ENCODE data around the gene ARHGAP10. TPM values are rescaled to one million over a fixed set of nuclear protein-coding genes. Genes with fewer than 3 reads are reported as not detected.

ARHGAP10 gene
- total RNA-seq, 2 experiments from 2014 or later = 6.3 to 7.1 TPM

DNA sequence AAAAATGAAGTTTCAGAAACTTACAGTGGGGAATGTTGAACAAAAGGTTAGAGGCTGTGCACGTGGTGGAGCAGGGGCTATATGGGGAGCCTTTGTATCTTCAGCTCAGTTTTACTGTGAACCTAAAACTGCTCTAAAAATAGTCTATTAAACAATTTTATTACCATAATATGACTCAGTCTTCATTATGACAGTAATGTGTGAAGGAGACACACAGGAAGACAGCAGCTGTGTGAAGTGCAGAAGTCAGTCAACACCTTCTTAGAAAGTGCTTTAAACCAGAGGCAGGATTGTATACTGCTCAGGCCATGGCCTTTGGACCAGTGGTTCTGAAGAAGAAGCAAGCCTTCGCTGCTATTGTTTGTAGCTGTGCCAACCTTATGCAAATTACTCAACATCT lies 89.7 kb downstream of the ARHGAP10 start:
- ChIA-PET POLR2A (interaction anchor here (0.6 kb wide), 1 partner anchor 962 kb away, joined by 3 read pairs; no protein-coding TSS in a partner anchor), CTCF (interaction anchor here (1.0 to 1.4 kb wide), 2 partner anchors 10 to 45 kb away, joined by 3 to 6 read pairs; no protein-coding TSS in a partner anchor)
- Mint-ChIP-seq H3K4me1 (ENCODE audit: low read depth) (no peaks in the 10 kb centered on the region), H3K27ac (no peak overlapping the region), H3K27me3 (ENCODE audit: low read depth) (no peaks in the 10 kb centered on the region), H3K36me3 (ENCODE audit: low read depth) (no peaks in the 10 kb centered on the region), H3K9me3 (ENCODE audit: insufficient read depth) (no peaks in the 10 kb centered on the region), H3K4me3 (no peak overlapping the region)
- no peak for ATAC-seq
- no peak for DNase-seq

DNA sequence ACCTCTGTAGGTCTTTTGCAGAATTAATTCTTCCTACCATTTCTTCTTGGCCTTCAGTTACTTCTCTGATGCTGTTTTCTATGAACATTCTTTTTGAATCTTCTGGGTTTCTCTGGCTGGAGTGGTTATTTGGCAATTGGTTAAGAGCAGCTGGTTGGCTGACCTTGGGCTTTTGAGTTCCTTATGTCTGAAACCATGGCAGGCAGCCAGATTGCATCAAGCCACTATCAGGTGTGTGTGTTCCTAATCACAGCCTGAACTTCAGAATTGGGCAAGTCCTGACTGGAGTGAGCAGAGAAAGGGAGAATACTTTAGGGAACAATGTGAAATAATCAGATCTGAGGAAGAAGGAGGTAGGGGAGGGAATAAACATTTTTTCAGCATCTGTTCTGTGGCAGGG lies 90.2 kb downstream of the ARHGAP10 start:
- ChIA-PET POLR2A (no interaction called here), CTCF (interaction anchor here (1.4 to 2.5 kb wide), 2 partner anchors 11 to 45 kb away, joined by 6 to 12 read pairs; no protein-coding TSS in a partner anchor)
- Mint-ChIP-seq H3K27me3 (ENCODE audit: low read depth) (no peaks in the 10 kb centered on the region), H3K36me3 (ENCODE audit: low read depth) (no peaks in the 10 kb centered on the region), H3K4me3 (no peak overlapping the region), H3K9me3 (ENCODE audit: insufficient read depth) (no peaks in the 10 kb centered on the region), H3K27ac (no peak overlapping the region), H3K4me1 (ENCODE audit: low read depth) (no peaks in the 10 kb centered on the region)
- DNase-seq = no peak
- ATAC-seq = no peak

DNA sequence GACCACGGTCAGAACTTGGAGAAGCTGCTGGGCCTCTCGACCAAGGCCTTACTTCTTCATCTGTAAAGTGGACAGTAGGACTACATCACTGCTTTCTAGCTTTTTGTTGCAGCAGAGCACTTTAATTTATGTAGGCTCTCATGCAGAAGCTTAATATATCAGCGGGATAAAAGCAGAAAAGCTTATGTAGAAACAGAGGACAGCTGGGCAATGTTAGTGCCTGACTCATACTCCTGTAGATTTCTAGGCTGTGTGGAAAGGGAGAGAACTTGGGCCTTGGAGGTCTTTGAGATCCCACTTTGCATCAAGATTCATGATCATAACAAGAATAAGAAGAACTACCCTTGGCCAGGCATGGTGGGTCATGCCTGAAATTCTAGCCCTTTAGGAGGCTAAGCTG lies 91.2 kb downstream of the ARHGAP10 start:
- POLR2A ChIA-PET = no interaction called here

DNA sequence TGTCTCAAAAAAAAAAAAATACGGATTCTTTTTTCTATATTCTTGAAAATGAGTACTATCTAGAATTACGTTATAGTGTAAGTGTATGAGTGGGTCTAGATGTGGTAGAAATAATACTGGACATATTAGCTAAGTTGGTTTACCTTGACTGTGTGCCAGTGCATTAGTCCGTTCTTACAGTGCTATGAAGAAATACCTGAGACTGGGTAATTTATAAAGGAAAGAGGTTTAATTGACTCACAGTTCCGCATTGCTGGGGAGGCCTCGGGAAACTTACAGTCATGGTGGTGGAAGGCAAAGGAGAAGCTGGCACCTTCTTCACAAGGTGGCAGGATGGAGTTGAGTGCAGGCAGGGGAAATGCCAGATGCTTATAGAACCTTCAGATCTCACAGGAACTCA lies 92.4 kb downstream of the ARHGAP10 start:
- CTCF ChIA-PET = interaction anchor here (0.7 to 2.5 kb wide), 3 partner anchors 32 to 306 kb away, joined by 3 to 12 read pairs (median 3); no protein-coding TSS in a partner anchor
- H3K36me3 Mint-ChIP-seq (ENCODE audit: low read depth) = no peaks in the 10 kb centered on the region
- H3K9me3 Mint-ChIP-seq (ENCODE audit: insufficient read depth) = no peaks in the 10 kb centered on the region
- H3K4me1 Mint-ChIP-seq (ENCODE audit: low read depth) = no peaks in the 10 kb centered on the region
- no peaks in the 10 kb centered on the region for H3K27me3 Mint-ChIP-seq (ENCODE audit: low read depth)
- no peak overlapping the region for H3K27ac Mint-ChIP-seq
- H3K4me3 Mint-ChIP-seq = no peak overlapping the region
- POLR2A ChIA-PET = no interaction called here
- no peak for ATAC-seq
- no peak for DNase-seq

More for the DNA sequence above, 91.2 kb downstream of the ARHGAP10 start:
- DNase-seq (no peak), ATAC-seq (no peak)
- no peak overlapping the region for H3K27ac Mint-ChIP-seq
- no peaks in the 10 kb centered on the region for H3K9me3 Mint-ChIP-seq (ENCODE audit: insufficient read depth)
- no peaks in the 10 kb centered on the region for H3K4me1 Mint-ChIP-seq (ENCODE audit: low read depth)
- no peaks in the 10 kb centered on the region for H3K36me3 Mint-ChIP-seq (ENCODE audit: low read depth)
- H3K4me3 Mint-ChIP-seq = no peak overlapping the region
- CTCF ChIA-PET = interaction anchor here (2.5 kb wide), 1 partner anchor 44 kb away, joined by 12 read pairs; no protein-coding TSS in a partner anchor
- H3K27me3 Mint-ChIP-seq (ENCODE audit: low read depth) = no peaks in the 10 kb centered on the region

DNA sequence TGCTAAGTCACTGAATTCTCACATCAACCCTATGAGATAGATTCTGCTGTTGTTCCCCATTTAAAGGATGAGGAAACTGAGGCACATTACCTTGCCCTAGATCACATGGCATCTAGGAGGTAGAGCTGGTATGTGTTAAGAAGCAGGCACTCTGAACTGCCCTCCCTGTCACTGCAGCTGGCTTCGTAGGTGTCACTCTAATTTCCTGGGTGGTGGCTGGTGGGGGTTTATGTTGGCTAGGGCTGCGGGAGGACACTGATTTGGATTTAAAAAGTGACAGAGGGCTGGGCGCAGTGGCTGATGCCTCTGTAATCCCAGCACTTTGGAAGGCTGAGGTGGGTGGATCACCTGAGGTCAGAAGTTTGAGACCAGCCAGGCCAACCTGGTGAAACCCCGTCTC lies 93.0 kb downstream of the ARHGAP10 start:
- POLR2A ChIA-PET = interaction anchor here (0.6 kb wide), 2 partner anchors 13 to 83 kb away, joined by 3 to 4 read pairs; no protein-coding TSS in a partner anchor
- CTCF ChIA-PET = interaction anchor here (0.7 to 1.2 kb wide), 2 partner anchors 33 to 307 kb away, joined by 3 read pairs; no protein-coding TSS in a partner anchor
- no peak overlapping the region for H3K4me3 Mint-ChIP-seq
- no peaks in the 10 kb centered on the region for H3K27me3 Mint-ChIP-seq (ENCODE audit: low read depth)
- no peak overlapping the region for H3K27ac Mint-ChIP-seq
- no peaks in the 10 kb centered on the region for H3K9me3 Mint-ChIP-seq (ENCODE audit: insufficient read depth)
- DNase-seq = no peak
- H3K4me1 Mint-ChIP-seq (ENCODE audit: low read depth) = no peaks in the 10 kb centered on the region
- H3K36me3 Mint-ChIP-seq (ENCODE audit: low read depth) = no peaks in the 10 kb centered on the region
- ATAC-seq = no peak

DNA sequence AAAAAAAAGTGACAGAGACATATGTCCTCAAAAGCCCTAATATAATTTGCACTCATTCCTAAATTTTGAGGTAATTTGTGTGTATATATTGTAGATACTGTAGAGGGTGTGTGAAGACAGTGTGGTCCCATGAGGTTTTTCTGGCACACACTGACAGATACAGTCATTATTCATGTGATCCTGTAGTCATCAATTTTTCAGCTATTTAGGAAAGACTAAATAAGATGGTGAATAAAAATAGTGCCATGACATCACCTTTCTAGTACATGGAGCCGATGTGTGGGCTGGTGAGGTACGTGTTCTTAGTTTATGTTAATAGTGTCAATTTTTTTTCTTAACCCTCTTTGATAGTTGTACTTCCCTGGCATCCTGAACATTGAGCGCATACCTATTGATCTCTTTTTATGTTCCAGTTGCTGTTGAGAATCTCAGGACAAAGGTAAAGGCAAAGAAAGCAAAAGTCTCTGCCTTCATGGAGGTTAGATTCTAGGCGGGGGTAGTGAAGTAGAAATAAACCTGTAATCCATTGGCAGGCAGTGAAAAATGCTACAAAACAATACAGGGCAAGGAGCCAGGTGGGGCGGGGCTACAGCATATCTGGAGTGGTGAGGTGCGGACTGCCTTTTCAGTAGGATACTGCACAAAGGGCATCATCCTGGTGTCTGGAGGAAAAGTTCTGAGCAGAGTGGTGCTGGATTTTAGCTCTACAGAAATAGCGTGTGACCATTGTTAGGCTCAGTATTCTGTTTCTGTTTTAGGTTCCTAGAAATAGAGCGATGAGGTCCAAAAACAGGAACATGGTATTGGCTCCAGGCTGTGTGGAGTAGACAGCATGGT lies 93.8 kb downstream of the ARHGAP10 start:
- Mint-ChIP-seq H3K4me3 (no peak overlapping the region), H3K4me1 (ENCODE audit: low read depth) (no peaks in the 10 kb centered on the region), H3K36me3 (ENCODE audit: low read depth) (no peaks in the 10 kb centered on the region), H3K9me3 (ENCODE audit: insufficient read depth) (no peaks in the 10 kb centered on the region), H3K27me3 (ENCODE audit: low read depth) (no peaks in the 10 kb centered on the region), H3K27ac (peak overlapping the region; percentile 43)
- ChIA-PET CTCF (no interaction called here), POLR2A (interaction anchor here (0.6 kb wide), 2 partner anchors 12 to 83 kb away, joined by 3 to 4 read pairs; no protein-coding TSS in a partner anchor)
- ATAC-seq (no peak), DNase-seq (no peak)

DNA sequence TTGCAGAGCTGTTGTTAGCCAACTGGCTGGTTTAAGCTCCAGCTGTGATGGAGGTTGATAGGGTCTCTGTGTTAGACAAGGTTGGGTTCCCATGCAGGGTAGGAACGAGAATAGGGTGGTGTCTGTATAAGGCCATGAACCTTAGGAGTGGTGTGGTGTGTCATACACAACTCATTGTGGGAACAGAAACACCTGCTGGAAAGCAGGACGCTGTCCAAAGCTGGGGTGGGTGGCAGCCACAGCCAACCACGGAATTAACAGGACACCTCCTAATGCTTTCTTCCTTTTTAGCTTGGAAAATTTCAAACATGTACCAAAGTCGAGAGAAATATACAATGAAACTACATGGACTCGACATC lies 94.4 kb downstream of the ARHGAP10 start:
- no peak overlapping the region for H3K27ac Mint-ChIP-seq
- H3K27me3 Mint-ChIP-seq (ENCODE audit: low read depth) = no peaks in the 10 kb centered on the region
- ChIA-PET CTCF (no interaction called here), POLR2A (no interaction called here)
- H3K4me1 Mint-ChIP-seq (ENCODE audit: low read depth) = no peaks in the 10 kb centered on the region
- H3K36me3 Mint-ChIP-seq (ENCODE audit: low read depth) = no peaks in the 10 kb centered on the region
- DNase-seq = no peak
- no peak overlapping the region for H3K4me3 Mint-ChIP-seq
- no peak for ATAC-seq
- no peaks in the 10 kb centered on the region for H3K9me3 Mint-ChIP-seq (ENCODE audit: insufficient read depth)

DNA sequence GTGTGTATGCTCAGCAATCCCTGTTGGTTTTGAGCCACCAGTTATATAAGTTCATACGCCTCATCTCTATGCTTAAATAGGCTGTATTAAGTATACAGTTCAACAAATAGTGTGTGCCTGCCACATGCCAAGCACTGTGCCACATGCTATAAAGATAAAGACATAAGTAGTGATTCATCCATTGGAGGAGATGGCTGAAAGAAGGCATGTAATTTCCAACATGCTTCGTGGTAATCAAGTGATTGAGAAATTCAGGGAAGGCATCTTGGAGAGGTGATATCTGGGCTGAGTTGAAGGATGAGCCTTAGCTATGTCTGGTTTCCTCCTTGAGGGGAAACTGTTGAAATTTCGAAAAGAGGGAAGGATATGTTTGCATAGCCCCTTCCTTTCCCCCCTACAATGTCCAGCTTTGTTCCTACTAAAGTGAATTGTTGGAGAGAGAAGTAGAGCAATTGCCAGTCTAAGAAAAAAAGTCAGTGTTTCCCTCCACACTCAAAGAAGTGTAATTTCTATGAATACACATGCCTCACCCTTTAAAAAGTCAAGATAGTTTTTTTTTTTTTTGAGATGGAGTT lies 96.5 kb downstream of the ARHGAP10 start:
- H3K27me3 Mint-ChIP-seq (ENCODE audit: low read depth) = no peaks in the 10 kb centered on the region
- no peaks in the 10 kb centered on the region for H3K9me3 Mint-ChIP-seq (ENCODE audit: insufficient read depth)
- POLR2A ChIA-PET = no interaction called here
- no peaks in the 10 kb centered on the region for H3K4me1 Mint-ChIP-seq (ENCODE audit: low read depth)
- no peak for ATAC-seq
- H3K36me3 Mint-ChIP-seq (ENCODE audit: low read depth) = no peaks in the 10 kb centered on the region
- no peak overlapping the region for H3K27ac Mint-ChIP-seq
- CTCF ChIA-PET = interaction anchor here (0.6 to 1.2 kb wide), 3 partner anchors 19 to 731 kb away, joined by 3 to 4 read pairs (median 3); no protein-coding TSS in a partner anchor
- DNase-seq = no peak
- H3K4me3 Mint-ChIP-seq = no peak overlapping the region

DNA sequence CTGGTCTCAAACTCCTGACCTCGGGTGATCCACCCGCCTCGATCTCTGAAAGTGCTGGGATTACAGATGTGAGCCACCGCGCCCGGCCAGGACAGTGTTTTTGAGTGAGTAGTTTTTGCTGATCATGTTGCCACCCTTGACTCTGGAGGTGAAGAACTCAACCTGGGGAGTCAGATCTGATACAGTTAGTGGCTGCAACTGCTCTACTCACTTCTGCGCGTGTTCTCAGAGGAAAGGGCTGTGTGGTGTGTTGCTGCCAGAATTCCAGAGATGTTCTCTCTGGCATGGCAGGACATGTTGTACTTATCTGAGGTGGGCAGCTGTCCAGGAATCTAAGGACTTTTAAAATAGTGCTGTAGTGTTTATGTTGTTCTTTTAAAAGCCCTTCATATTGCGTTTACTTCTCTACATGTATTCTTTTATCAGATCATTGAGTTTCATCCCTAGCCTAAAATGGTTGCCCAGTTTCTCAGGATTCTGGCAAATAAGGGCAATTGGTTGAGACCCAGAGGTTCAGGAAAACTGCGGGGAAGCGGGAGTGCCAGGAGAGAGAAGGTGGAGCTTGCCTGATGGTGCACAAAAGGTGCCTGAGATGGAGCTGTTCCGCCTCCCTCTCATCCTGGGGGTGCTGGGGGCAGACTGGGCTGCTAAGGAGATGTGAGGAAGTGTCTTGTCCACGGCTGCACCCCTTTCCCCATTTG lies 97.7 kb downstream of the ARHGAP10 start:
- Mint-ChIP-seq H3K4me1 (ENCODE audit: low read depth) (no peaks in the 10 kb centered on the region), H3K27ac (no peak overlapping the region), H3K27me3 (ENCODE audit: low read depth) (no peaks in the 10 kb centered on the region), H3K36me3 (ENCODE audit: low read depth) (no peaks in the 10 kb centered on the region), H3K4me3 (no peak overlapping the region), H3K9me3 (ENCODE audit: insufficient read depth) (no peaks in the 10 kb centered on the region)
- ATAC-seq (no peak), DNase-seq (no peak)
- ChIA-PET CTCF (no interaction called here), POLR2A (no interaction called here)

DNA sequence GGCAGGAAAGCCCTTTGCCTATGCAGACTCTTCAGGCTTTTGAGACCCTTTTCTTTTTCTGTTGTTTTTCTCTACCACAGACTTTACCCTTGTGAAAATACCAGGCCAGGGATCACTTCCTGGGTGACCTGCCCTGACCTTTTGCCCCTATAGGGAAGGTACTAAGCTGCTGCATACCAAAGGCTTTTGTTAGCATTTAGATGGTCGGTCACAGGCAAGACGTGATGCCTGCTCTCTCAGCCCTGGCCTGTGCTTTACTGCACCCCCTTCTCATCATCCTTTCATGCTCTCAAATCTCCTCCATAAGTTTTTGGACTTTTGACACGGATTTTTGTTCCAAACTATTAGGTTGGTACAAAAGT lies 98.2 kb downstream of the ARHGAP10 start:
- no peaks in the 10 kb centered on the region for H3K36me3 Mint-ChIP-seq (ENCODE audit: low read depth)
- no peaks in the 10 kb centered on the region for H3K9me3 Mint-ChIP-seq (ENCODE audit: insufficient read depth)
- ATAC-seq (no peak), DNase-seq (no peak)
- H3K4me3 Mint-ChIP-seq = no peak overlapping the region
- H3K27me3 Mint-ChIP-seq (ENCODE audit: low read depth) = no peaks in the 10 kb centered on the region
- H3K4me1 Mint-ChIP-seq (ENCODE audit: low read depth) = no peaks in the 10 kb centered on the region
- H3K27ac Mint-ChIP-seq = no peak overlapping the region
- CTCF ChIA-PET = no interaction called here
- POLR2A ChIA-PET = no interaction called here

DNA sequence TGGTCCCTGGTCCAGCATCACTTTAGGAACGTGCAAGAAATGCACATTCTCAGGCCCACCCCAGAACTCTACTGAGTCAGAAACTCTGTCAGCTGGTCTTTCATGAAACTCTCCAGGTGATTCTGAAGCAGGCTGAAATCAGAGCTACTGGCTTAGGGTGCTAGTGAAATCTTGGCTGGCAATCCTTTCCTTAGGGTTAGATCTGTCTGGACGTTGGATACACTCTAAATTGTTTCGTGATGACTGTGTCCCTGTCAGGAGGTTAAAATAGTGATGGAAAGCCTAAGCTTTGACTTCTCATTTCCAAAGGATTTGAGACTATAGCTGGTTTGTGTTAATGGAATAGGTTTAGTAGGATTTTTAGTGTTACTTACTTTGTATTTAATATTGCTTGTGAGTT lies 99.1 kb downstream of the ARHGAP10 start:
- Mint-ChIP-seq H3K27ac (no peak overlapping the region), H3K36me3 (ENCODE audit: low read depth) (no peaks in the 10 kb centered on the region), H3K9me3 (ENCODE audit: insufficient read depth) (no peaks in the 10 kb centered on the region), H3K4me1 (ENCODE audit: low read depth) (no peaks in the 10 kb centered on the region), H3K27me3 (ENCODE audit: low read depth) (no peaks in the 10 kb centered on the region), H3K4me3 (no peak overlapping the region)
- ChIA-PET CTCF (interaction anchor here (0.6 to 1.2 kb wide), 2 partner anchors 35 to 73 kb away, joined by 4 read pairs; no protein-coding TSS in a partner anchor), POLR2A (no interaction called here)
- DNase-seq = no peak
- no peak for ATAC-seq

All from activated CD8-positive, alpha-beta T cell treated with anti-CD3 and anti-CD28 coated beads, Interleukin-2, amount 10 ng/mL, durations not matched to agents 7 days and 5 days (primary cell).